DMS79 treated with DMSO at 0.1 percent for 48 hours (cell line): ENCODE measurements around the gene SYTL5.

Experiments
- DNase-seq: peaks from one replicate; lab custom pipeline; 2025; lab: John Stamatoyannopoulos, UW

The SYTL5 gene

DNA sequence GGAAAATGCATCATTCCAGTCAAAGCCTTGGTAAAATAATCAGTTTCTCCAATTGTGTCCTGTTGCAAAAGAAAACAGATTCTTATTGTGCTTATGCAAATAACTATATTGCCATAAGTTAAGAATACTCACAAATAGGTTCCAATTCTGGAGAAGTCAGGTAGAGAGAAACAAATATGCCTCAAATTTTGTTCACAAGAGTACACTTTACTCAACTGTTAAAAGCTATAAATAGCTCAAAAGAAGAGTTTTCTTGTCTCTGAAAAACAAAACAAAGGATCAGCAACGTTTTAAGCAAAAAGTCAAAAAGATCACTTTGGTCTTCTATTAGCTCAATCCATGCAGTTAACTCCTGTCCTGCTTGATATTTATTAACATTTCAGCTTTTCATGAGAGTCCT lies 21.9 kb downstream of the SYTL5 start:
- no peak for DNase-seq

DNA sequence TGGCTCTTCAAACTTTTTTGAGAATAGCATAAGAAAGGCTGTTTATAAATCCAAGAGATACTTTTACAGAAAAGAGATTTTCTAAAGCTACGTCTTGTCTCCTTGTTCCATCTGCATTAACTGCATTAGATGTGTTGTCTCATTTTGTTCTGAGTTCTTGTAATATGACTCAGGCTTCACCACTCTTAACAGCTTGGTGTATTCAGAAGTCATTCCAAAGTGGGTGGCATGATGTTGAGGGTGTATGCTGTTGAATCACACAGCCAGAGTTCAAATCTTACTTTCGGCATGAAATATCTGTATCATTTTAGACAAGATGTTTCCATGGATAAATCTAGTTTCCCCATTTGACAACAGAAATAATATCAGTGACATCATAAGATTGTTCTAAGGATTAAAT lies 30.1 kb downstream of the SYTL5 start:
- DNase-seq, result no peak

DNA sequence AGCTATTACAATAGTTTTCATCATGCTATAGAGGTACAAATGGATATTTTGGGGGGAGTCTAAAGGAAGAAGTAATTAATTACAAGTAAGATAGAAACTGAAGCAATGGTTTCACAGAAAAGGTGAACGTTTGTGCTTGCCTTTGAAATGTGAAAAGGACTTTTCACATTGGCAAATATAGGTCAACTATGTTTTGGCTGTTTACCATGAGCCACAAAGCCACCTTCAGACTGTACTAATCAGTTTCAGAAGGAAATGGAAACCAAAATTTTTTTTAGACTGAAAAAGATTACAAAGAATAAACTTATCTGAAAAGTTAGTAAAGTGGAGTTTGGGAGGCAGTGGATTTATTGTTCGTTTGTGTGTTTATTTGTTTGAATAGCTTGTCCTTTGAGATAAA lies 32.1 kb downstream of the SYTL5 start:
- no peak for DNase-seq

DNA sequence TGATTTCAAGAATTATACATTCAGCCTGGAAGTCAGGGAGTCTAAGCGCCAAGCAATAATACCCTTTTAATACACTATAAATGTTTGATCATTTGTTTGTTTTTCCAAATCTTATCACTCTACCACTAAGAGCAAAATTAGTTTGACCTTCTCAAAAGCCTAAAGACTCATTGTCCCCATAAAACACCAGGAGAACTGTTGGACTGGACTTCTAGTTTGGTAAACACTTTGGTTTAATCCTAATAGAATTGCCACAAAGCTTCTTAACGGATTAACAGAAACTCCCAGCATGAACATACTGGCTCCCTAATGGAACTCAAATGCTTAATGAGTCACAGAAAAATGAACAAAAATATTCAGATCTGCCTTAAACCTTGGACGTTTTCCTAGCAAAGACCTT lies 34.9 kb downstream of the SYTL5 start:
- DNase-seq, result no peak

- no peak for DNase-seq
These were observed 38.3 kb downstream of the SYTL5 start for GRCh38 chrX:38044701-38045100.

- DNase-seq, result no peak
These were observed 39.3 kb downstream of the SYTL5 start for GRCh38 chrX:38045538-38046096.

- DNase-seq, result no peak
These were observed 42.5 kb downstream of the SYTL5 start for GRCh38 chrX:38048886-38049285.

- DNase-seq, result no peak
These were observed 44.5 kb downstream of the SYTL5 start for GRCh38 chrX:38050806-38051205.

GRCh38 chrX:38052096-38052495 lies 45.7 kb downstream of the SYTL5 start:
- no peak for DNase-seq

- no peak for DNase-seq
These were observed 49.0 kb downstream of the SYTL5 start for GRCh38 chrX:38055170-38055847.

GRCh38 chrX:38060331-38060878 lies 54.1 kb downstream of the SYTL5 start:
- DNase-seq, result no peak

DNA sequence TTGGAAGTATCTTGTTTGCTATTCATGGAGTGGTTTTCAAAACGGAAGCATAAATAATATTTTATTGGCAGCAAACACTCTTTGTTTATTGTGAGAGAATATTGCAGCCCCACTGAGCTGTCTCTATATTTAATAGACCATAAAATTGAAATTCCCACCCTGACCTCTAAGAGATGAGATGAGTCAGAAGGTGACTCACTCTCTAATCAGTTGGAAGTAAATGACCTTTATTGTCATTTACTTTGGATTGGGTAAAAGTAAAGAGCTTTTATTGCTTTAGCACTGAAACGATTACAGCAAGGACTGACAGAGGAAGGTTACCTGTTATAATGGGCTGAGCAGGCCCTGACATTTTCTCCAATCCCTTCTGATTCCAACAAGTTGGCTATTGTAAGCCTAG lies 55.0 kb downstream of the SYTL5 start:
- DNase-seq, result no peak

- no peak for DNase-seq
These were observed 60.6 kb downstream of the SYTL5 start for GRCh38 chrX:38066934-38067333.

GRCh38 chrX:38069273-38069672 lies 62.9 kb downstream of the SYTL5 start:
- DNase-seq, result no peak

GRCh38 chrX:38069991-38070390 lies 63.6 kb downstream of the SYTL5 start:
- DNase-seq, result no peak

GRCh38 chrX:38079463-38079862 lies 73.1 kb downstream of the SYTL5 start:
- no peak for DNase-seq

- DNase-seq, result no peak
These were observed 74.5 kb downstream of the SYTL5 start for GRCh38 chrX:38080808-38081207.

GRCh38 chrX:38081909-38082308 lies 75.6 kb downstream of the SYTL5 start:
- no peak for DNase-seq

DNA sequence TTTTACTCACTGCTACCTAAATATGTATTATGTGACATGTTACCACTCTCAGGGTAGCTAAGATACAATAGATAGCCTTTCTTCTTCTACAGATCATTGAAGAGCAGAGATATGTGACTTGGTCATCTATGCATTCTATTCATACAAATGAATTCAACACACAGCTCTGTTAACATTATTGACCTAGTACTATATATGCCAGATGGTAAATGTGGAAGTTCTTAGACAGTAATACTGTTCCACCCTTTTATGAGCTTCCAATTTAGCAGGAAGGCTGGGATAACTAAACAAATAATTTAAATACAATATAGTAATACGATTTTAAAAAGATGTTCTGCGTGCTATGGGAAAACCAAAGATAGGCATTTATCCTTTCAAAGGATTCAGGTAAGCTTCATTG lies 76.0 kb downstream of the SYTL5 start:
- DNase-seq, result no peak

DNA sequence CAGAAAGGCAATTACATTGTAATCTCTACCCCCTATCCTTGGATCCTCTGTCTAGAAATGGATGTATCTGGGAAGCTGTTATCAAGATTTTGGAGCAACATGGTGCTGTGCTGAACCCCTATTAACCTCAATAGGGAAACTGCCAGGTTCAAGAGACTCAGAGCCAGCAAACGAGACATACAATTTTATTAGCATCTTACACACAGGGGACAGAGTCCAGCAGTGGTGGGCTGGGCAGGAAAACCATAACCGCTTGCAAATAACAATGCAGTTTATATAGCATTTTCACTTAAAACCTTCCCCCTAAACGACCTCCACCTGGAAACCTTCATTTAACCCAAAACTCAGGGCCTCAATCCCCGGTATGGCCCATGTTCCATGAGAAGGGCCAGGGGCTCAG lies 79.5 kb downstream of the SYTL5 start:
- no peak for DNase-seq

- DNase-seq, result no peak
These were observed 80.3 kb downstream of the SYTL5 start for GRCh38 chrX:38086451-38087215.

DNA sequence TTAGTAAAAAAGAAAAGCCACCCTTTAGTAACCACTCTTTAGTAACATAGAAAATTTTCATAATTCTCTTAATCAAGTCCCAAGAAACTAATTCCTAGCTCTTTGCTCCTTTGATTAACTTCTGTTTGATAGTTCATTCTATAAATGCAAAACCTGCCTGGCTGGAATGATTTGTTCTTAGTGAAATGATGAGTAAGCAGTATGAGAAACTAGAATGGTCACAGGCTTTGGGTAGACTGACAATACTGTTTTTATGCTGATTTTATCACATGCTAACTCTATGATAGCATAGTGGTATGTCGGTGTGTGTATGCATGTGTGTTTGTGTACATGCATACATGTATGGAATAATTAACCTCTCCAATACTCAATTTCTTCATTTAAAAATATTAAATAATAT lies 81.2 kb downstream of the SYTL5 start:
- no peak for DNase-seq
